ENCODE results near the gene TJP3. TPM values are rescaled to one million over a fixed set of nuclear protein-coding genes. Genes with fewer than 3 reads are reported as not detected.

The TJP3 gene
- total RNA-seq, 2 donors from 2014 or later, result 268 to 296 TPM

GRCh38 chr19:3792114-3792513 is 83.9 kb downstream of the TJP3 start:
- no peaks in the 10 kb centered on the region for H3K4me1 ChIP-seq
- no peak for DNase-seq
- H3K36me3 ChIP-seq, result no peaks in the 10 kb centered on the region
- intact Hi-C loops (cut with DNase I), result no loop called here
- no peak overlapping the region for H3K27ac ChIP-seq
- no peak overlapping the region for H3K9ac ChIP-seq (ENCODE audit: low read depth in 2 of 2, low read length in 2 of 2)
- no peaks in the 10 kb centered on the region for H3K27me3 ChIP-seq
- H3K4me3 ChIP-seq, result no peak overlapping the region
- TF ChIP-seq CTCF (IDR thresholded peaks at IDR 0.05), result no peak
- H3K9me3 ChIP-seq, result no peaks in the 10 kb centered on the region

- Histone ChIP-seq H3K36me3 (no peaks in the 10 kb centered on the region), H3K27me3 (no peaks in the 10 kb centered on the region), H3K9ac (ENCODE audit: low read depth in 2 of 2, low read length in 2 of 2) (no peak overlapping the region), H3K9me3 (no peaks in the 10 kb centered on the region), H3K27ac (no peak overlapping the region), H3K4me1 (no peaks in the 10 kb centered on the region), H3K4me3 (no peak overlapping the region)
- intact Hi-C loops (cut with DNase I), result no loop called here
- DNase-seq, result no peak
- no peak for TF ChIP-seq CTCF (IDR thresholded peaks at IDR 0.05)
Measured at GRCh38 chr19:3793799-3794198, 85.6 kb downstream of the TJP3 start.

- intact Hi-C loops (cut with DNase I), result no loop called here
- H3K27ac ChIP-seq, result no peak overlapping the region
- peaks cover 8% of the 10 kb centered on the region for H3K27me3 ChIP-seq
- no peak for TF ChIP-seq CTCF (IDR thresholded peaks at IDR 0.05)
- no peak overlapping the region for H3K9ac ChIP-seq (ENCODE audit: low read depth in 2 of 2, low read length in 2 of 2)
- H3K4me1 ChIP-seq, result no peaks in the 10 kb centered on the region
- H3K4me3 ChIP-seq, result no peak overlapping the region
- no peaks in the 10 kb centered on the region for H3K36me3 ChIP-seq
- no peaks in the 10 kb centered on the region for H3K9me3 ChIP-seq
- no peak for DNase-seq
Measured at GRCh38 chr19:3796358-3796757, 88.2 kb downstream of the TJP3 start.

- H3K36me3 ChIP-seq, result no peaks in the 10 kb centered on the region
- intact Hi-C loops (cut with DNase I), result no loop called here
- TF ChIP-seq CTCF (IDR thresholded peaks at IDR 0.05), result no peak
- H3K27me3 ChIP-seq, result peaks cover 15% of the 10 kb centered on the region
- H3K9ac ChIP-seq (ENCODE audit: low read depth in 2 of 2, low read length in 2 of 2), result no peak overlapping the region
- no peak overlapping the region for H3K27ac ChIP-seq
- no peak overlapping the region for H3K4me3 ChIP-seq
- no peaks in the 10 kb centered on the region for H3K4me1 ChIP-seq
- H3K9me3 ChIP-seq, result no peaks in the 10 kb centered on the region
- DNase-seq, result no peak
Measured at GRCh38 chr19:3798137-3798536, 90.0 kb downstream of the TJP3 start.

Other genes with a start within 250 kb of the TJP3 start
- gene SMIM24, start 227.9 kb upstream of the TJP3 start, total RNA-seq, result 10 to 100 TPM; 16.1 to 59.0 TPM
- 1 to 10 TPM; 4.3 to 6.2 TPM for gene SMIM44, start 224.9 kb upstream of the TJP3 start, total RNA-seq
- gene DOHH, start 207.7 kb upstream of the TJP3 start, total RNA-seq, result 10 to 100 TPM in 1 of 2 donors, 1 to 10 TPM in 1; 9.5 to 24.4 TPM
- 10 to 100 TPM; 45.8 to 62.5 TPM for gene FZR1, start 202.1 kb upstream of the TJP3 start, total RNA-seq
- gene TEKTIP1, start 169.2 kb upstream of the TJP3 start, total RNA-seq, result 1 to 10 TPM; 1.5 to 4.7 TPM
- 10 to 100 TPM; 28.4 to 54.3 TPM for gene MFSD12, start 150.8 kb upstream of the TJP3 start, total RNA-seq
- 100 to 1,000 TPM in 1 of 2 donors, 10 to 100 TPM in 1; 87.9 to 118 TPM for gene HMG20B, start 135.4 kb upstream of the TJP3 start, total RNA-seq
- 1 to 10 TPM in 1 of 2 donors, under 1 TPM in 1; 0.40 to 1.1 TPM for gene GIPC3, start 122.9 kb upstream of the TJP3 start, total RNA-seq
- 1 to 10 TPM; 1.5 to 1.7 TPM for gene TBXA2R, start 101.5 kb upstream of the TJP3 start, total RNA-seq
- 10 to 100 TPM; 12.0 to 35.1 TPM for gene CACTIN, start 81.6 kb upstream of the TJP3 start, total RNA-seq
- gene PIP5K1C, start 7.9 kb upstream of the TJP3 start, total RNA-seq, result 10 to 100 TPM; 22.8 to 31.2 TPM
- 10 to 100 TPM; 21.0 to 29.3 TPM for gene APBA3, start 53.3 kb downstream of the TJP3 start, total RNA-seq
- gene MRPL54, start 54.3 kb downstream of the TJP3 start, total RNA-seq, result 10 to 100 TPM; 73.7 to 86.9 TPM
- not detected for gene RAX2, start 63.8 kb downstream of the TJP3 start, total RNA-seq
- 1 to 10 TPM in 1 of 2 donors, under 1 TPM in 1; 0.66 to 1.2 TPM for gene MATK, start 78.0 kb downstream of the TJP3 start, total RNA-seq
- gene ZFR2, start 160.7 kb downstream of the TJP3 start, total RNA-seq, result not detected
- gene ATCAY, start 172.3 kb downstream of the TJP3 start, total RNA-seq, result 1 to 10 TPM in 1 of 2 donors, under 1 TPM in 1; 0.12 to 1.0 TPM
- under 1 TPM in 1 of 2 donors, not detected in 1; 0.27 TPM for gene NMRK2, start 224.7 kb downstream of the TJP3 start, total RNA-seq

Measured in colonic mucosa (tissue), 4 donors.